K562 (cell line): ENCODE results near the gene TSPOAP1. TPM values are rescaled to one million over a fixed set of nuclear protein-coding genes. Genes with fewer than 3 reads are reported as not detected.

Experiments
- ZBTB40 ChIP-seq, 2 experiments: fragments of 450-650 bp in 1 of 2; sonication (generic) in 1 of 2; formaldehyde crosslinking in 1 of 2; IDR thresholded peaks; 2 replicates each; pipeline versions ENCODE4 v1.7.1 to v1.9.0; 2016 to 2022; ENCODE audit warnings: inconsistent platforms in 1 of 2, mild to moderate bottlenecking in 1 of 2, missing genetic modification reagents in 1 of 2
- polyA plus RNA-seq, 8 experiments: library from polyadenylated mRNA; depleted of rRNA in 4 of 8; stranded (reverse) in 5 of 8; unstranded in 3 of 8; fragments of >200 nt; fragmentation: Nextera tagmentation in 2 of 8; fragmentation: Illumina TruSeq in 1 of 8; extraction: Ambion mirVana in 2 of 8; extraction: Trizol in 1 of 8; gene quantifications; 2 replicates each; pipeline versions ENCODE4 v1.2.1 to v1.2.3, GENCODE V29; 2011 to 2014; ENCODE audit warnings: inconsistent platforms in 1 of 8, missing spikeins in 1 of 8
- total RNA-seq, 7 experiments: library from RNA; depleted of rRNA in 6 of 7; stranded (reverse); fragments of >200 nt in 6 of 7; fragmentation: Illumina TruSeq in 2 of 7; extraction: Trizol in 2 of 7; gene quantifications; 2 replicates each; pipeline versions ENCODE4 v1.2.1 to v1.2.3, GENCODE V29; 2011 to 2021; ENCODE audit warnings: low replicate concordance in 1 of 7

TSPOAP1 gene
- total and polyA plus RNA-seq, 9 of the 15 experiments (the other 6 are each of a cell fraction or from before 2014, with no cell fraction given), result 0.87 to 3.9 (median 1.8) TPM; not detected in 2

DNA sequence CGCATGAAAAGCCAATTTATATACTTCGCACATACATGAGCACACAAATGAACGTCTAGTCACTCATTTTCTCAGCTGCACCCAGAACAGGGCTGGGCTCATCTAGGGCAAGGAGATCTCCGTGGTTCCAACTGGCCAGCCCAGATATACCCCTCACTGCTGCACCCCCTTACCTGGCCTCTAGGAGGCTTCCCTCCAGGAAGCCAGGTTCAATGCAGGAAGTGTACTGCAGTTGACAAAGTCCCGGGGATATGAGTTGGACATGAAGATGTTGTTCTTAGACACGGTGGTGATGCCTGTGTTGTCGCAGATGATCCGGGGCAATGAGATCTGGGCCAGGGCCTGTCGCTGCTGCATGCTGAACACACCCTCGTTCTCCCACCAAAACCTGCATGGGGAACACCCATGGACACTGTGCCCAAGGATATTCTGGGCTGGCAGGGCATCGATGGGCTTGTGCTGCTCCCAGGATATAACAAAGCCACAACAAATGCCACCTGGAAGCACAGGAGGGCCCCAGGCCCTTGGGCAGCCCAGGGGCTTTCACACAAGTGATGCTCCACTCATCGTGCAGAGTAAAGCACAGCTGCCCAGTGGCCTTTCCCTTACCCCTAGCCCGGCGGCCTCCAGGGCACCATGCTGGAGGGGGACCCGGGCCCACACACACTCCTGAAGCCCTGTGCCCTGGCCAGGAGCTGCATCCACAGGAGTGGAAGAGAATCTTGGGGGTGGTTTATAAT lies 57.9 kb downstream of the TSPOAP1 start (continued):
- TF ChIP-seq ZBTB40 (IDR thresholded peaks at IDR 0.05) (peak; percentile 76), ZBTB40 (CRISPR knock-in tag; IDR thresholded peaks at IDR 0.05) (no peak)
